GF-D8 (cell line): ENCODE results near the gene CHRM5.

Experiments
- DNase-seq: peaks from one replicate; lab custom pipeline; 2025; lab: John Stamatoyannopoulos, UW

CHRM5 gene

DNA sequence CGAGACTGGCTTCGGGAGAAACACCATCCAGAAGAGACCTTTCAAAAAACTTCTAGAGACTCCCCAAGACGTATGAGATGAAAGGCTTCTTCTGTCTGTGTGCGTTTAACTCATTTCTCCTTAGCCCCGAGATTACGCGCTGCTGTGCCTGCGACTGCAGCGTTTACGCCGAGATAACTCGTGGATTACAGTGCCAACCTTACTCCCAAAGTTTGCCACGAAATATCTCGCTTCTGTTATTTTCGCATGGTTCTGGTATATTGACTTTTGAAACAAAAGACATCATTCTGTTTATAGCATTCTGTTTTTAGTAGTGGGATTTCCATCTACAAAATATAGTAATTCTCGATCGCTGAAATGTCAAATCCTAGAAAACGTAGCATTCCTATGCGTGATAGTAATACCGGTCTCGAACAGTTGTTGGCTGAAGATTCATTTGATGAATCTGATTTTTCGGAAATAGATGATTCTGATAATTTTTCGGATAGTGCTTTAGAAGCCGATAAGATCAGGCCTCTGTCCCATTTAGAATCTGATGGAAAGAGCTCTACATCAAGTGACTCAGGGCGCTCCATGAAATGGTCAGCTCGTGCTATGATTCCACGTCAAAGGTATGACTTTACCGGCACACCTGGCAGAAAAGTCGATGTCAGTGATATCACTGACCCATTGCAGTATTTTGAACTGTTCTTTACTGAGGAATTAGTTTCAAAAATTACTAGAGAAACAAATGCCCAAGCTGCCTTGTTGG lies 134.1 kb downstream of the CHRM5 start:
- no peak for DNase-seq

DNA sequence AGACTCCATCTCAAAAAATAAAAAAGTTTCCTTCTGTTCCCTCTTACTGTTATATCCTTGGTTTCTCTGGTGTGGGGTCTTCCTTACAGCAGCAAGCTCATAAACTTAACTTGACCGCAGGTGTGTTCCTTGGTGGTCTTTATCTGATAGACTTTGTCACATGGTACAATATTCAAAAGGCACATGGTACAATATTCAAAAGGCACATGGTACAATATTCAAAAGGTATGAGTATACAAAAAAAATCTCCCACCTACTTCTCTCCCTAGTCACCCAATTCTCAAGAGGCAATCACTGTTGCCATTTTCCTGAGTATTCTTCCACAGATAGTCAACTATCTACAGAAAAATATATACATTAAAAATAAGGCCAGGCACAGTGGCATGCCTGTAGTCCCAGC lies 138.1 kb downstream of the CHRM5 start:
- no peak for DNase-seq

DNA sequence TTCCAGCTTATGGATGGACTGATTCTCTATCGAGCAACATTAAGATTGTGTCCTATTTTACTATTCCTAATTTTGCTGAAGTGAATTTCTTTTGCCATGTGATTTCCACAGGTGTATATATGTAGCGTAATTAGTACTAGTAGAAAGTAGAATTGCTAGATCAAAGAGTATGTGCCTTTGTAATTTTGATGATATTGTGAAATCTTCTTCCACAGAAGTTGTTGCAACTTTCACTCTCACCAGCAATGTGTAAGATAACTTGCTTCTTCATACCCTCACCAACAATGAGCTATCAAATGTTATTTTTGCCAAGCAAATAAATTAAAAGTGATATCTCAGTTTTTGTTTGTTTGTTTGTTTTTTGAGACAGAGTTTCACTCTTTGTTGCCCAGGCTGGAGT lies 139.0 kb downstream of the CHRM5 start:
- no peak for DNase-seq

DNA sequence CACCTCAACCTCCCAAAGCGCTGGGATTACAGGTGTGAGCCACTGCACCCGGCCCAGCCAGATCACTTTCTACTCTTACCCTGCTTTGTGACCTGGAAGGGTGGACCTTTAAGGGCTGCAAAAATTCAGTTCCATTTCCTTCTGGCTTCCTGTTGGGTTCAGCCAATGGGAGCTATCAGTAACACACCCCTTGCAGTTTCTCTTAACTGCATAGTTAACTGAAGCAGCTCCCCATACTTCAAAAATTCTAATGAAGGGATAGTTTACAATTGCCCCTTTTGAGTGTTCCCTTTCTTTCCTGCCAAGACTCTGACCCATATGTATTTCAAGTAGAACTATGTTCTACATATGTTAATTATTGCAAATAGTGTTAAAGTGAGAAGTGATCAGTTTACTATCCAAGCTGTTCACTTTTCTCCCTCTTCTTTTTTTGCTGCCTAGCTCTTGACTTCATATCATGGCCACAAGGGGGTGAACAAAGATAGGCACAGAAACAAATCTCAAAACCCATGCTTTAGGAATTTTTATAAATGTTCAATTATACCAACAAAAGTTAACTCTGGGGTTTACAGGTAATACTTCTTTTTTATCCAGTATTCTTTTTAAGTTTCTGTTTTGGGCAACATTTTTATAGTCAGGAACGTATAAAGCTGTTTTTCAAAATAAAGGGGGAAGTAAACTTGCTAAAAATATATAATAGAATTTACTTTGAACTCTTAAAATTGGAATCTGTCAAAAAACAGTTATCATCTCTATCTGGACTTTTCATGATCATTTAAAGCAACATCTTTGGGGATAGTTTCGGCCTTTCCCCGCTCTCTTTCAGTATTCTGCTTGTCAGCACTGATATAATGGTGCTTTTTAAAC lies 141.7 kb downstream of the CHRM5 start:
- DNase-seq = no peak

DNA sequence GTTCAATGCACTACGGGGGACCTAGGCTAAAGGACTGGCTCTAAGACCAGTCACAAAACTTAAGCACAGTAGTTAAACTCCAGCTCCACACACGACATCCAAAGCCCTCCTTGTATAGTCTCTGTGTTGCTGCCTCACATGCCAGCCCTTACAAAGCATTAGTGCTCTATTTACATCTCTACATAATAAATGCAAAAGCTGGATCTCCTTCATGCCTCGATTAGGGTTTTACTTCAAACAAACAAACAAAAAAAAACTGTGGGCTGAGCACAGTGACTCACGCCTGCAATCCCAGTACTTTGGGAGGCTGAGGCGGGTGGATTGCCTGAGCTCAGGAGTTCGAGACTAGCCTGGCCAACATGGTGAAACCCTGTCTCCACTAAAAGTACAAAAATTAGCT lies 143.2 kb downstream of the CHRM5 start:
- DNase-seq = no peak

DNA sequence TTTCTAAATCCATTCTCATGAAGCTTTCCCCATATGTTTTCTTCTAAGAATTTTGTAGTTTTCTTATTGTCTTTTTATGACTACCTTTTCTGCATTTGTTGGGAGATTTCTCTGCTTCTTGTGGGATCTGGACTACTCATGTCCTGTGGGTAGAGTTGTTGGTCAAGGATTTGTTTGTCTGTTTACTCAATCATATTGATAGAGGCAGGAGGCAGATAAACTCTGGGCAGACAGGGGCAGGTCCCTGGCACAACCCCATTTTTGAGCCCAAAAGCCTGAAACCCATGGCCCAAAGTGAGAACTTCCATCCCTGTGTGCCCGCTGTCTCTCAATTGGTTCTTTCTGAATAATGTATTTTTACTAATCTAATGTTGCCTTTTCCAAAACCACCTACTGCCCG lies 145.9 kb downstream of the CHRM5 start:
- DNase-seq = no peak

DNA sequence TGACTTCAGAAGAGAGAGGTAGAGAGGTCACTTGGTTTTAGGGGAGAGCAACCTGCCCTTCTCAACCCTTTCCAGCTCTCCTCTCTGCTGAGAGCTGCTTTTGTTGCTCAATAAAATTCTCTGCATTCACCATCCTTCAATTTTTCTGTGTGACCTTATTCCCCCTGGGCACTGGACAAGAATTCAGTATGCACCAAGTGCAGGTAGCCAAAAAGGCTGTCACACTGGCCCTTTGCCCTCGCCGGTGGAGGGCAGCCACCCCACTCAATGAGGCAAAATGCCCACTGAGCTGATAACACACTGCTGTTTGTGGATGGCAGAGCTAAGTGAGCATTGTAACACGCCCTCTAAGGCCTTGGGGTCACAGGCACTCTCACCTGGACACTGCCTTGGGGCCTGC lies 146.4 kb downstream of the CHRM5 start:
- DNase-seq = no peak

DNA sequence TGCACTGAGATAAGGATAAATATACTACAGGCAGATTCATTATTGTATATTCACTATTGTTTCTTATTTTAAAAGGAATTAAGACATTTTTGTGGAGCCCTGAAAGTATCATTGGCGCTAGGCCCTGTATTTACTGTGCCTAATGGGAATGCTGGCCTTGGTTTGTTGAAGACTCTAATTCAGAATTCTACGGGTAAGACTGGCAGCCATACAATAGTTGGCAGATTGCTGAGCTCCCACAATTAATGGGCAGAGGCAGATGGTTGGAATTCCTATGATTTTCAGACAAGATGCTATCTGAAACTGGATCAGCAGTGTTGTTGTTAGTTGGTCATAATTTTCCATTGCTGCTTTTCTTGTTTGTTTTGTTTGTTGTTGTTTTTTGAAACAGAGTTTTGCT lies 148.3 kb downstream of the CHRM5 start:
- DNase-seq = no peak
